Gastrocnemius medialis (tissue), 4 donors: ENCODE measurements around the gene LRRD1. TPM values are rescaled to one million over a fixed set of nuclear protein-coding genes. Genes with fewer than 3 reads are reported as not detected.
"Not testable (repeated sequence)": the region's sequence is repeated elsewhere in the genome, so short reads cannot be mapped to it uniquely, and the experiment has no call there.

Experiments
- ATAC-seq, 2 donors: fragments of 150-250 bp; one replicate each; pipeline ENCODE4 v1.9.1; 2016
- DNase-seq, 2 donors: peaks; one replicate each; pipeline ENCODE4 v3.0.0-alpha.2; 2019
- H3K27ac ChIP-seq, 4 donors: fragments of 200-600 bp; sonication (generic); 1 replicate in 1 of 4; 2 replicates in 3 of 4; pipeline ENCODE4 v1.5.1; 2016 to 2018; ENCODE audit warnings: mild to moderate bottlenecking in 2 of 4, moderate library complexity in 1 of 4
- H3K27me3 ChIP-seq, 3 donors: fragments of 200-600 bp; sonication (generic) in 2 of 3; 1 replicate in 1 of 3; 2 replicates in 2 of 3; pipeline versions ENCODE4 v1.5.1 to v1.6.0; 2016 to 2019; ENCODE audit warnings: mild to moderate bottlenecking in 1 of 3, moderate library complexity in 1 of 3
- H3K36me3 ChIP-seq, 2 donors: fragments of 200-600 bp; sonication (generic) in 1 of 2; one replicate each; pipeline ENCODE4 v1.5.1; 2017 to 2018
- H3K4me1 ChIP-seq, 2 donors: fragments of 200-600 bp; sonication (generic) in 1 of 2; one replicate each; pipeline ENCODE4 v1.5.1; 2016 to 2017; ENCODE audit warnings: mild to moderate bottlenecking in 2 of 2
- H3K4me3 ChIP-seq, 4 donors: fragments of 200-600 bp; sonication (generic) in 3 of 4; 1 replicate in 1 of 4; 2 replicates in 3 of 4; pipeline ENCODE4 v1.5.1; 2016 to 2019; ENCODE audit warnings: mild to moderate bottlenecking in 2 of 4
- H3K9me3 ChIP-seq, 3 donors: fragments of 200-600 bp; sonication (generic) in 2 of 3; 1 replicate in 1 of 3; 2 replicates in 2 of 3; pipeline ENCODE4 v1.5.1; 2016 to 2019
- POLR2A ChIP-seq, 2 donors: fragments of 450-650 bp; IDR thresholded peaks; one replicate each; pipeline ENCODE4 v1.6.1; 2017; ENCODE audit warnings: antibody characterized with exemption in 2 of 2, mild to moderate bottlenecking in 2 of 2, moderate library complexity in 2 of 2
- in situ Hi-C, 4 donors: fragments of 200-750 bp; cut with MboI; loops; one replicate each; pipeline versions ENCODE4 v1.15.0 to v1.8.0; 2017; ENCODE audit warnings: low sequenced_read_pairs in 4 of 4
- intact Hi-C: fragments of 100-400 bp; cut with DNase I; formaldehyde crosslinking; loops from one replicate; pipeline ENCODE4 v1.15.1; 2023; ENCODE audit warnings: low total_unique reads
- total RNA-seq, 4 donors: library from RNA; depleted of rRNA; stranded (reverse); fragments of >200 nt; gene quantifications; one replicate each; pipeline versions ENCODE4 v1.1.0 to v1.2.3, GENCODE V29; 2016
- TF ChIP-seq, protein P1 (sequence below), 5 experiments: fragments of 450-650 bp in 3 of 5; fragments of 200-600 bp in 2 of 5; sonication (generic) in 2 of 5; IDR thresholded peaks in 4 of 5; conservative IDR thresholded peaks in 1 of 5; 1 replicate in 4 of 5; 2 replicates in 1 of 5; pipeline ENCODE4 v1.5.1; 2016 to 2019; ENCODE audit warnings: antibody characterized with exemption in 5 of 5, mild to moderate bottlenecking in 3 of 5, moderate library complexity in 3 of 5

LRRD1 gene
- total RNA-seq, 4 donors from 2014 or later: not detected

- no peaks in the 10 kb centered on the region for H3K27me3 ChIP-seq
- H3K36me3 ChIP-seq: no peaks in the 10 kb centered on the region
- no peak for TF ChIP-seq POLR2A (IDR thresholded peaks at IDR 0.05)
- TF ChIP-seq, protein P1, sequence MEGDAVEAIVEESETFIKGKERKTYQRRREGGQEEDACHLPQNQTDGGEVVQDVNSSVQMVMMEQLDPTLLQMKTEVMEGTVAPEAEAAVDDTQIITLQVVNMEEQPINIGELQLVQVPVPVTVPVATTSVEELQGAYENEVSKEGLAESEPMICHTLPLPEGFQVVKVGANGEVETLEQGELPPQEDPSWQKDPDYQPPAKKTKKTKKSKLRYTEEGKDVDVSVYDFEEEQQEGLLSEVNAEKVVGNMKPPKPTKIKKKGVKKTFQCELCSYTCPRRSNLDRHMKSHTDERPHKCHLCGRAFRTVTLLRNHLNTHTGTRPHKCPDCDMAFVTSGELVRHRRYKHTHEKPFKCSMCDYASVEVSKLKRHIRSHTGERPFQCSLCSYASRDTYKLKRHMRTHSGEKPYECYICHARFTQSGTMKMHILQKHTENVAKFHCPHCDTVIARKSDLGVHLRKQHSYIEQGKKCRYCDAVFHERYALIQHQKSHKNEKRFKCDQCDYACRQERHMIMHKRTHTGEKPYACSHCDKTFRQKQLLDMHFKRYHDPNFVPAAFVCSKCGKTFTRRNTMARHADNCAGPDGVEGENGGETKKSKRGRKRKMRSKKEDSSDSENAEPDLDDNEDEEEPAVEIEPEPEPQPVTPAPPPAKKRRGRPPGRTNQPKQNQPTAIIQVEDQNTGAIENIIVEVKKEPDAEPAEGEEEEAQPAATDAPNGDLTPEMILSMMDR (IDR thresholded peaks at IDR 0.05 in 4 of 5, conservative IDR thresholded peaks at IDR 0.05 in 1 of 5): no peak
- no peak for ATAC-seq
- H3K27ac ChIP-seq: no peak overlapping the region
- in situ Hi-C loops (no loop called here), intact Hi-C loops (no loop called here)
- H3K9me3 ChIP-seq: no peaks in the 10 kb centered on the region
- no peaks in the 10 kb centered on the region for H3K4me1 ChIP-seq
- no peak for DNase-seq
- H3K4me3 ChIP-seq: no peak overlapping the region
Measured at GRCh38 chr7:92155108-92155739, 23.7 kb downstream of the LRRD1 start.

GRCh38 chr7:92150450-92151017 is 28.4 kb downstream of the LRRD1 start:
- Histone ChIP-seq H3K9me3 (no peaks in the 10 kb centered on the region), H3K27me3 (no peaks in the 10 kb centered on the region), H3K4me3 (no peak overlapping the region), H3K4me1 (no peaks in the 10 kb centered on the region), H3K36me3 (no peaks in the 10 kb centered on the region), H3K27ac (no peak overlapping the region)
- ATAC-seq (no peak), DNase-seq (no peak)
- intact Hi-C loops (no loop called here), in situ Hi-C loops (no loop called here)
- TF ChIP-seq, protein P1 (IDR thresholded peaks at IDR 0.05 in 4 of 5, conservative IDR thresholded peaks at IDR 0.05 in 1 of 5): no peak
- TF ChIP-seq POLR2A (IDR thresholded peaks at IDR 0.05): no peak

- no peak for TF ChIP-seq POLR2A (IDR thresholded peaks at IDR 0.05)
- TF ChIP-seq, protein P1 (IDR thresholded peaks at IDR 0.05 in 4 of 5, conservative IDR thresholded peaks at IDR 0.05 in 1 of 5): no peak
- no peak for DNase-seq
- ATAC-seq: no peak
- H3K27ac ChIP-seq: no peak overlapping the region
- H3K4me3 ChIP-seq: no peak overlapping the region
- no peaks in the 10 kb centered on the region for H3K36me3 ChIP-seq
- no peaks in the 10 kb centered on the region for H3K9me3 ChIP-seq
- intact Hi-C loops (no loop called here), in situ Hi-C loops (no loop called here)
- no peaks in the 10 kb centered on the region for H3K4me1 ChIP-seq
- H3K27me3 ChIP-seq: no peaks in the 10 kb centered on the region
Measured at GRCh38 chr7:92149736-92150239, 29.2 kb downstream of the LRRD1 start.

- H3K27me3 ChIP-seq, H3K36me3 ChIP-seq, H3K4me1 ChIP-seq, ATAC-seq, H3K27ac ChIP-seq, H3K4me3 ChIP-seq, in situ Hi-C loops, H3K9me3 ChIP-seq, DNase-seq, intact Hi-C loops: not testable (repeated sequence)
Measured at GRCh38 chr7:92143192-92143880, 35.6 kb downstream of the LRRD1 start.

DNA sequence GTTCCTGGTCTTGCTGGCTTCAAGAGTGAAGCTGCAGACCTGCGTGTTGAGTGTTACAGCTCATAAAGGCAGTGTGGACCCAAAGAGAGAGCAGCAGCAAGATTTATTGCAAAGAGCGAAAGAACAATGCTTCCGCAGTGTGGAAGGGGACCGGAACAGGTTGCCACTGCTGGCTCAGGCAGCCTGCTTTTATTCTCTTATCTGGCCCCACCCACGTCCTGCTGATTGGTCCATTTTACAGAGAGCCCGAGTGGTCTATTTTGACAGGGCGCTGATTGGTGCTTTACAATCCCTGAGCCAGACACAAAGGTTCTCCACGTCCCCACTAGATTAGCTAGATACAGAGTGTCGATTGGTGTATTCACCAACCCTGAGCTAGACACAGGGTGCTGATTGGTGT is 36.2 kb downstream of the LRRD1 start:
- intact Hi-C loops, in situ Hi-C loops, ATAC-seq: not testable (repeated sequence)

More for the DNA sequence above, 36.2 kb downstream of the LRRD1 start:
- H3K27ac ChIP-seq, H3K9me3 ChIP-seq, H3K27me3 ChIP-seq, H3K4me1 ChIP-seq, H3K4me3 ChIP-seq, DNase-seq, H3K36me3 ChIP-seq: not testable (repeated sequence)
